ENCODE measurements around the gene ZNF140. TPM values are rescaled to one million over a fixed set of nuclear protein-coding genes. Genes with fewer than 3 reads are reported as not detected.

ZNF140 gene
- total RNA-seq, 4 donors from 2014 or later: 7.4 to 17.9 (median 12.2) TPM

GRCh38 chr12:133107121-133107520 lies 26.4 kb downstream of the ZNF140 start:
- no peaks in the 10 kb centered on the region for H3K4me1 ChIP-seq
- H3K4me3 ChIP-seq: no peak overlapping the region
- 92% methylated on average over 1 of the region's 1 CpG for WGBS
- H3K36me3 ChIP-seq: peaks cover 53% of the 10 kb centered on the region
- DNase-seq (ENCODE audit: low spot score in 2 of 2): no peak
- no peak overlapping the region for H3K27ac ChIP-seq
- H3K27me3 ChIP-seq: no peaks in the 10 kb centered on the region
- TF ChIP-seq POLR2AphosphoS5 (IDR thresholded peaks at IDR 0.05) (no peak), EP300 (IDR thresholded peaks at IDR 0.05) (no peak), POLR2A (IDR thresholded peaks at IDR 0.05) (no peak), CTCF (IDR thresholded peaks at IDR 0.05) (no peak)
- H3K9me3 ChIP-seq: peaks cover 95% of the 10 kb centered on the region

GRCh38 chr12:133108150-133108549 lies 27.4 kb downstream of the ZNF140 start:
- TF ChIP-seq POLR2AphosphoS5 (IDR thresholded peaks at IDR 0.05) (no peak), CTCF (IDR thresholded peaks at IDR 0.05) (no peak), EP300 (IDR thresholded peaks at IDR 0.05) (no peak), POLR2A (IDR thresholded peaks at IDR 0.05) (no peak)
- no peak for DNase-seq (ENCODE audit: low spot score in 2 of 2)
- no peaks in the 10 kb centered on the region for H3K27me3 ChIP-seq
- H3K4me1 ChIP-seq: no peaks in the 10 kb centered on the region
- WGBS: 97% methylated on average over 2 of the region's 2 CpGs
- H3K4me3 ChIP-seq: no peak overlapping the region
- H3K36me3 ChIP-seq: peaks cover 44% of the 10 kb centered on the region
- H3K9me3 ChIP-seq: peaks cover 94% of the 10 kb centered on the region
- H3K27ac ChIP-seq: no peak overlapping the region

GRCh38 chr12:133120385-133121191 lies 39.9 kb downstream of the ZNF140 start:
- H3K9me3 ChIP-seq: peaks cover 90% of the 10 kb centered on the region
- no peak for DNase-seq (ENCODE audit: low spot score in 2 of 2)
- H3K36me3 ChIP-seq: peaks cover 44% of the 10 kb centered on the region
- H3K27me3 ChIP-seq: no peaks in the 10 kb centered on the region
- H3K27ac ChIP-seq: no peak overlapping the region
- no peak overlapping the region for H3K4me3 ChIP-seq
- WGBS: 92% methylated on average over 3 of the region's 3 CpGs
- H3K4me1 ChIP-seq: no peaks in the 10 kb centered on the region
- TF ChIP-seq POLR2AphosphoS5 (IDR thresholded peaks at IDR 0.05) (no peak), EP300 (IDR thresholded peaks at IDR 0.05) (no peak), POLR2A (IDR thresholded peaks at IDR 0.05) (no peak), CTCF (IDR thresholded peaks at IDR 0.05) (no peak)

GRCh38 chr12:133124674-133125073 lies 44.0 kb downstream of the ZNF140 start:
- Histone ChIP-seq H3K36me3 (peaks cover 36% of the 10 kb centered on the region), H3K27me3 (no peaks in the 10 kb centered on the region), H3K27ac (no peak overlapping the region), H3K4me1 (peaks cover 6% of the 10 kb centered on the region), H3K4me3 (no peak overlapping the region), H3K9me3 (peaks cover 63% of the 10 kb centered on the region)
- no peak for TF ChIP-seq POLR2A (IDR thresholded peaks at IDR 0.05)
- TF ChIP-seq CTCF (IDR thresholded peaks at IDR 0.05): no peak
- no peak for TF ChIP-seq POLR2AphosphoS5 (IDR thresholded peaks at IDR 0.05)
- TF ChIP-seq EP300 (IDR thresholded peaks at IDR 0.05): no peak
- WGBS: 95% methylated on average over 2 of the region's 2 CpGs
- DNase-seq (ENCODE audit: low spot score in 2 of 2): no peak

GRCh38 chr12:133129368-133130037 lies 48.8 kb downstream of the ZNF140 start:
- peaks cover 15% of the 10 kb centered on the region for H3K4me1 ChIP-seq
- peak overlapping the region; percentile 79 for H3K4me3 ChIP-seq
- H3K27me3 ChIP-seq: no peaks in the 10 kb centered on the region
- H3K9me3 ChIP-seq: peaks cover 25% of the 10 kb centered on the region
- DNase-seq (ENCODE audit: low spot score in 2 of 2): no peak
- peaks cover 15% of the 10 kb centered on the region for H3K36me3 ChIP-seq
- WGBS: 27% methylated on average over 16 of the region's 26 CpGs
- no peak for TF ChIP-seq CTCF (IDR thresholded peaks at IDR 0.05)
- TF ChIP-seq POLR2AphosphoS5 (IDR thresholded peaks at IDR 0.05): no peak
- peak overlapping the region; percentile 92 for H3K27ac ChIP-seq
